Measurements from ENCODE around the gene SLC25A47. TPM values are rescaled to one million over a fixed set of nuclear protein-coding genes. Genes with fewer than 3 reads are reported as not detected.

SLC25A47 gene
- total RNA-seq, 2 donors from 2014 or later = not detected

GRCh38 chr14:100317912-100318808 lies 5.0 kb upstream of the SLC25A47 start:
- H3K27ac Mint-ChIP-seq = peak overlapping the region; percentile 34
- peaks cover 10% of the 10 kb centered on the region for H3K4me1 Mint-ChIP-seq
- DNase-seq (peak; percentile 47 to 65 (median 56)), ATAC-seq (peak; percentile 98)
- H3K9me3 ChIP-seq (ENCODE audit: control insufficient read depth, low read length, poor library complexity, severe bottlenecking) = no peaks in the 10 kb centered on the region
- H3K4me3 Mint-ChIP-seq = peak overlapping the region; percentile 76
- H3K27me3 Mint-ChIP-seq = no peaks in the 10 kb centered on the region
- peaks cover 3% of the 10 kb centered on the region for H3K36me3 Mint-ChIP-seq (ENCODE audit: low read depth)

GRCh38 chr14:100320157-100320856 lies 2.8 kb upstream of the SLC25A47 start:
- DNase-seq (no peak), ATAC-seq (no peak)
- no peaks in the 10 kb centered on the region for H3K9me3 ChIP-seq (ENCODE audit: control insufficient read depth, low read length, poor library complexity, severe bottlenecking)
- Mint-ChIP-seq H3K27me3 (no peaks in the 10 kb centered on the region), H3K4me3 (peak overlapping the region; percentile 63), H3K36me3 (ENCODE audit: low read depth) (peaks cover 3% of the 10 kb centered on the region), H3K4me1 (peaks cover 7% of the 10 kb centered on the region), H3K27ac (no peak overlapping the region)

GRCh38 chr14:100321473-100322137 lies 1.5 kb upstream of the SLC25A47 start:
- no peak for ATAC-seq

GRCh38 chr14:100322138-100322957 lies 791 bp upstream of the SLC25A47 start:
- DNase-seq (no peak), ATAC-seq (no peak)
- Mint-ChIP-seq H3K27me3 (no peaks in the 10 kb centered on the region), H3K4me1 (peaks cover 7% of the 10 kb centered on the region), H3K4me3 (no peak overlapping the region), H3K36me3 (ENCODE audit: low read depth) (peaks cover 3% of the 10 kb centered on the region), H3K27ac (no peak overlapping the region)
- H3K9me3 ChIP-seq (ENCODE audit: control insufficient read depth, low read length, poor library complexity, severe bottlenecking) = no peaks in the 10 kb centered on the region

More at GRCh38 chr14:100321473-100322137, 1.5 kb upstream of the SLC25A47 start:
- H3K36me3 Mint-ChIP-seq (ENCODE audit: low read depth) = peaks cover 3% of the 10 kb centered on the region
- no peak for DNase-seq
- H3K4me1 Mint-ChIP-seq = peaks cover 7% of the 10 kb centered on the region
- H3K27ac Mint-ChIP-seq = no peak overlapping the region
- no peaks in the 10 kb centered on the region for H3K27me3 Mint-ChIP-seq
- H3K9me3 ChIP-seq (ENCODE audit: control insufficient read depth, low read length, poor library complexity, severe bottlenecking) = no peaks in the 10 kb centered on the region
- H3K4me3 Mint-ChIP-seq = no peak overlapping the region

- ATAC-seq = no peak
- Mint-ChIP-seq H3K27me3 (no peaks in the 10 kb centered on the region), H3K4me1 (peaks cover 5% of the 10 kb centered on the region), H3K36me3 (ENCODE audit: low read depth) (peaks cover 3% of the 10 kb centered on the region), H3K27ac (no peak overlapping the region), H3K4me3 (no peak overlapping the region)
- DNase-seq = no peak
- no peaks in the 10 kb centered on the region for H3K9me3 ChIP-seq (ENCODE audit: control insufficient read depth, low read length, poor library complexity, severe bottlenecking)
Observed at GRCh38 chr14:100323942-100324307, 786 bp downstream of the SLC25A47 start.

- H3K36me3 Mint-ChIP-seq (ENCODE audit: low read depth) = peaks cover under 1% of the 10 kb centered on the region
- no peaks in the 10 kb centered on the region for H3K27me3 Mint-ChIP-seq
- H3K27ac Mint-ChIP-seq = no peak overlapping the region
- DNase-seq (no peak), ATAC-seq (no peak)
- no peak overlapping the region for H3K4me3 Mint-ChIP-seq
- no peaks in the 10 kb centered on the region for H3K9me3 ChIP-seq (ENCODE audit: control insufficient read depth, low read length, poor library complexity, severe bottlenecking)
- no peaks in the 10 kb centered on the region for H3K4me1 Mint-ChIP-seq
Observed at GRCh38 chr14:100325231-100325632, 2.1 kb downstream of the SLC25A47 start.

- Mint-ChIP-seq H3K27ac (no peak overlapping the region), H3K27me3 (no peaks in the 10 kb centered on the region), H3K36me3 (ENCODE audit: low read depth) (no peaks in the 10 kb centered on the region), H3K4me1 (no peaks in the 10 kb centered on the region), H3K4me3 (no peak overlapping the region)
- no peaks in the 10 kb centered on the region for H3K9me3 ChIP-seq (ENCODE audit: control insufficient read depth, low read length, poor library complexity, severe bottlenecking)
- DNase-seq (no peak), ATAC-seq (no peak)
Observed at GRCh38 chr14:100325958-100326357, 2.8 kb downstream of the SLC25A47 start.

- Mint-ChIP-seq H3K27me3 (no peaks in the 10 kb centered on the region), H3K27ac (no peak overlapping the region), H3K4me3 (no peak overlapping the region)
Observed at GRCh38 chr14:100327128-100327527, 4.0 kb downstream of the SLC25A47 start.

GRCh38 chr14:100328495-100329163 lies 5.5 kb downstream of the SLC25A47 start:
- Mint-ChIP-seq H3K27ac (no peak overlapping the region), H3K4me3 (no peak overlapping the region)

More at GRCh38 chr14:100327128-100327527, 4.0 kb downstream of the SLC25A47 start:
- ATAC-seq (no peak), DNase-seq (no peak)
- no peaks in the 10 kb centered on the region for H3K9me3 ChIP-seq (ENCODE audit: control insufficient read depth, low read length, poor library complexity, severe bottlenecking)
- Mint-ChIP-seq H3K36me3 (ENCODE audit: low read depth) (no peaks in the 10 kb centered on the region), H3K4me1 (no peaks in the 10 kb centered on the region)

GRCh38 chr14:100329233-100330006 lies 6.3 kb downstream of the SLC25A47 start:
- ATAC-seq = no peak

More at GRCh38 chr14:100328495-100329163, 5.5 kb downstream of the SLC25A47 start:
- H3K9me3 ChIP-seq (ENCODE audit: control insufficient read depth, low read length, poor library complexity, severe bottlenecking) = no peaks in the 10 kb centered on the region
- Mint-ChIP-seq H3K36me3 (ENCODE audit: low read depth) (no peaks in the 10 kb centered on the region), H3K4me1 (no peaks in the 10 kb centered on the region), H3K27me3 (no peaks in the 10 kb centered on the region)
- no peak for DNase-seq
- no peak for ATAC-seq

GRCh38 chr14:100330007-100330344 lies 6.8 kb downstream of the SLC25A47 start:
- H3K9me3 ChIP-seq (ENCODE audit: control insufficient read depth, low read length, poor library complexity, severe bottlenecking) = no peaks in the 10 kb centered on the region
- ATAC-seq = no peak

More at GRCh38 chr14:100329233-100330006, 6.3 kb downstream of the SLC25A47 start:
- no peaks in the 10 kb centered on the region for H3K36me3 Mint-ChIP-seq (ENCODE audit: low read depth)
- no peak for DNase-seq
- no peak overlapping the region for H3K27ac Mint-ChIP-seq
- no peaks in the 10 kb centered on the region for H3K27me3 Mint-ChIP-seq
- H3K4me3 Mint-ChIP-seq = no peak overlapping the region
- no peaks in the 10 kb centered on the region for H3K9me3 ChIP-seq (ENCODE audit: control insufficient read depth, low read length, poor library complexity, severe bottlenecking)
- no peaks in the 10 kb centered on the region for H3K4me1 Mint-ChIP-seq

More at GRCh38 chr14:100330007-100330344, 6.8 kb downstream of the SLC25A47 start:
- H3K4me1 Mint-ChIP-seq = no peaks in the 10 kb centered on the region
- no peaks in the 10 kb centered on the region for H3K36me3 Mint-ChIP-seq (ENCODE audit: low read depth)
- no peaks in the 10 kb centered on the region for H3K27me3 Mint-ChIP-seq
- H3K4me3 Mint-ChIP-seq = no peak overlapping the region
- DNase-seq = no peak
- H3K27ac Mint-ChIP-seq = no peak overlapping the region
